HG02759 (cell line): Measurements from ENCODE around the gene CLDN7.

Source experiments
- ATAC-seq: cut with Tn5 transposase; IDR thresholded peaks from one replicate; pipeline ENCODE4 v1.9.1; 2021; ENCODE audit warnings: mild to moderate bottlenecking, moderate library complexity; ENCODE audit not compliant: unreplicated experiment

The CLDN7 gene

GRCh38 chr17:7289256-7290032 is 27.2 kb upstream of the CLDN7 start:
- no peak for ATAC-seq

DNA sequence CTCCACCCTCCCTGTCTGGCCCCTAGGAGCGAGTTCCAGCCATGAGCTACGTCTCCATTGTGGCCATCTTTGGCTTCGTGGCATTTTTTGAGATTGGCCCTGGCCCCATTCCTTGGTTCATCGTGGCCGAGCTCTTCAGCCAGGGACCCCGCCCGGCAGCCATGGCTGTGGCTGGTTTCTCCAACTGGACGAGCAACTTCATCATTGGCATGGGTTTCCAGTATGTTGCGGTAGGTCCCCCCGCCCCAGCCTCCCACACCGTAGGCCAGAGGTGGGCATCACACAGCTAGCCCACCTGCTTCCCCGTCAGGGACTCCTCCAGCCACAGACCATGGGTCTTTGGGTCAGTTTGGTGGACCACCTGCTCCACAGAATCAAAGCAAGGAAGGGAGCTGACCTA is 23.4 kb upstream of the CLDN7 start:
- ATAC-seq, result no peak

GRCh38 chr17:7284911-7285310 is 22.6 kb upstream of the CLDN7 start:
- ATAC-seq, result no peak

- ATAC-seq, result no peak
Measured at GRCh38 chr17:7283471-7284216, 21.4 kb upstream of the CLDN7 start.

DNA sequence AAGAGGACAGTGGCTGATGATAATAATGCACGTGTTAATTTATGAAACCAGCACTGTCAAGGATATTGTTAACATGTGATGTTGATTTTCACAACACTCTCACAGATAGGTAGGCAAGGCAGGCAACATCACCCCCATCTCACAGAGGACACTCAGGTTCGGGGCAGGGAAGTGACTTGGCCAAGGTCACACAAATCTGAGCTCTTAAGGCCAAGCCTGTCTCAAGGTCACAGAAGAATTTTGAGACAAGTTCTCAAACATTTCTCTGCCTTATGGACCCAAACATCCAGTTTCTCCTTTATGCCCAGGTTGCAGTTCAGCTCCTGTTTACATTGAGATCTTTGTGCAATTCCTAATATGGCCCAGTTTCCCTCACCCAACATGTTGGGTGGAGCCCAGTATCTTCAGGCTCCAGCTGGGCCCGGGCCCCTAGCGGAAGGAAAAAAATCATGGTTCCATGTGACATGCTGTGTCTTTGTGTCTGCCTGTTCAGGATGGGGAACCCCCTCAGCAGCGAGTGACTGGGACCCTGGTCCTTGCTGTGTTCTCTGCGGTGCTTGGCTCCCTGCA is 20.6 kb upstream of the CLDN7 start:
- ATAC-seq, result no peak

- no peak for ATAC-seq
Measured at GRCh38 chr17:7281953-7282751, 19.9 kb upstream of the CLDN7 start.

DNA sequence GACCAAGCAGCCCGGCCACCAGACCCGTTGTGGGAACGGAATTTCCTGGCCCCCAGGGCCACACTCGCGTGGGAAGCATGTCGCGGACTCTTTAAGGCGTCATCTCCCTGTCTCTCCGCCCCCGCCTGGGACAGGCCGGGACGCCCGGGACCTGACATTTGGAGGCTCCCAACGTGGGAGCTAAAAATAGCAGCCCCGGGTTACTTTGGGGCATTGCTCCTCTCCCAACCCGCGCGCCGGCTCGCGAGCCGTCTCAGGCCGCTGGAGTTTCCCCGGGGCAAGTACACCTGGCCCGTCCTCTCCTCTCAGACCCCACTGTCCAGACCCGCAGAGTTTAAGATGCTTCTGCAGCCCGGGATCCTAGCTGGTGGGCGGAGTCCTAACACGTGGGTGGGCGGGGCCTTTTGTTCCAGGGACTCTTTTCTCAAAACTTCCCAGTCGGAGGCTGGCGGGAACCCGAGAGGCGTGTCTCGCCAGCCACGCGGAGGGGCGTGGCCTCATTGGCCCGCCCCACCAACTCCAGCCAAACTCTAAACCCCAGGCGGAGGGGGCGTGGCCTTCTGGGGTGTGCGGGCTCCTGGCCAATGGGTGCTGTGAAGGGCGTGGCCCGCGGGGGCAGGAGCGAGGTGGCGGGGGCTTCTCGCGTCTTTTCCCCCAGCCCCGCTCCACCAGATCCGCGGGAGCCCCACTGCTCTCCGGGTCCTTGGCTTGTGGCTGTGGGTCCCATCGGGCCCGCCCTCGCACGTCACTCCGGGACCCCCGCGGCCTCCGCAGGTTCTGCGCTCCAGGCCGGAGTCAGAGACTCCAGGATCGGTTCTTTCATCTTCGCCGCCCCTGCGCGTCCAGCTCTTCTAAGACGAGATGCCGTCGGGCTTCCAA is 19.0 kb upstream of the CLDN7 start, which contains the start of gene SLC2A4:
Gene SLC2A4, plus strand, starts transcription at position 645 of the 879 bp plus-strand sequence. Its CDS starts 217 bp downstream, at position 862.
- ATAC-seq, result peak; percentile 72

DNA sequence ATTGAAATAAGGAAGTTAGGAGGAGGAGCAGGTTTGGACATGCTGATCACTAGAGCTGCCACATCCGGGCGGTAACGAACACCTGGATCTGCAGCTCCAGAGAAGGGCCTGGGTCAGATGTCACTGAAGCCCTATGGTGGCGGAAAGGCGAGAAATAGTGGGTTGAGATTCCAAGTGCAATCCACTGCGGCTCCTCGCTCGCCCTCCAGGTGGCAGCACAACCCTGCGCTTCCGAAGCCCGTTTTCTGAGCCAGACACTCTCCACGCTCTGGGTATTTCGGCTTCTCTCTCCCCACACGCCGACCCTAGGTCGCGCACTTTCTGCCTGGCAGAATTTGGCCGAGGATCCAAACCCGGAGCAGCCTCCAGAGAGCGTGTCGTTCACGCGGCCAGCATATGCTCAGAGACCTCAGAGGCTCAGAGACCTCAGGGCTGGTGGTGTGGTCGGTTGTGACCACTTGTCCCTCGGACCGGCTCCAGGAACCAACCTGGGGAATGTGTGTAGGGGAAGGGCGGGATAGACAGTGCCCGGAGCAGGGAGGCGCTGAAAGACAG is 18.3 kb upstream of the CLDN7 start:
- peak; percentile 64 for ATAC-seq

DNA sequence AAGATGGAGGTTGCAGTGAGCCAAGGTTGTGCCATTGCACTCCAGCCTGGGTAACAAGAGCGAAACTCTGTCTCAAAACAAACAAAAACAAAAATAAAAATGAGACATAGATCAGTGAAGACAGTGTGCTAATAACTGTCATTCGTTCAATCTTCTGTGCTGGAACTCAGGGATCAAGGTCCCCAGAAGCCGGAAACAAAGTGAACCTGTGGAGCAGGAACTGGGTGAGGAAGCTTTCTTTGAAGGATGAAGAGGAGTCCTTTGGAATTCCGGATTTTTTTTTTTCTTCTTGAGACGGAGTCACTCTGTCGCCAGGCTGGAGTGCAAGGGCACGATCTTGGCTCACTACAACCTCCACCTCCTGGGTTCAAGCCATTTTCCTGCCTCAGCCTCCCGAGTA is 17.2 kb upstream of the CLDN7 start:
- ATAC-seq, result no peak

DNA sequence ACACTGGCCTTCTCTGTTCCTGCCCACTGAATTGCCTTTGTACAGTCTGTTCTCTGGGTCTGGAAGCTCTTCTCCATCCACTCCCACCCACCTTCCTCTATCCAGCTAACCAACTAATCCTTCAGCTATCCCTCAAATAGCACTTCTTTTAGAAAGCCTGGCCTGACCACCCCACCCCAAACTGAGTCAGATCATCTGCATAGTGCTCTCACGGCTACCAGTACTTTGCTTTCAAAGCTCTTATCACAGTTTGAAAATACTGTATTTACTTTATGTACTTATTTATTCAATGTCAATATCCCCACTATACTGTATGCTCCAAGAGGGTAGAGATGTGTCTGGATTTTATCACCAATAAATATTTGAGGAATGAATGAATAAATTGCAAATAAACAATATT is 4.5 kb upstream of the CLDN7 start:
- ATAC-seq, result no peak

DNA sequence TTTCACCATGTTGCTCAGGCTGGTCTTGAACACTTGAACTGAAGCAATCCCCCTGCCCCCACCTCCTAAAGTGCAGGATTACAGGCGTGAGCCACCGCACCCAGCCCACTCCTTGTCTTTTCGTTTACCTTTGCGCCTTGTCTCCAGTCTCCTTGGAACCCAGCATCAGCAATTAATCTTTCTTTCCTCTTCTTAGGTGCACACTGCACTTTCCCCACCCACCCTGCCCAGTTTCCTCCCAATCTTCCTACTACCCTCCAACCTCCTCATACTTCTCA is 1.5 kb upstream of the CLDN7 start:
- ATAC-seq, result no peak

GRCh38 chr17:7262935-7263800 is 890 bp upstream of the CLDN7 start:
- ATAC-seq, result no peak

- ATAC-seq, result no peak
Measured at GRCh38 chr17:7261379-7262191, 693 bp downstream of the CLDN7 start.

DNA sequence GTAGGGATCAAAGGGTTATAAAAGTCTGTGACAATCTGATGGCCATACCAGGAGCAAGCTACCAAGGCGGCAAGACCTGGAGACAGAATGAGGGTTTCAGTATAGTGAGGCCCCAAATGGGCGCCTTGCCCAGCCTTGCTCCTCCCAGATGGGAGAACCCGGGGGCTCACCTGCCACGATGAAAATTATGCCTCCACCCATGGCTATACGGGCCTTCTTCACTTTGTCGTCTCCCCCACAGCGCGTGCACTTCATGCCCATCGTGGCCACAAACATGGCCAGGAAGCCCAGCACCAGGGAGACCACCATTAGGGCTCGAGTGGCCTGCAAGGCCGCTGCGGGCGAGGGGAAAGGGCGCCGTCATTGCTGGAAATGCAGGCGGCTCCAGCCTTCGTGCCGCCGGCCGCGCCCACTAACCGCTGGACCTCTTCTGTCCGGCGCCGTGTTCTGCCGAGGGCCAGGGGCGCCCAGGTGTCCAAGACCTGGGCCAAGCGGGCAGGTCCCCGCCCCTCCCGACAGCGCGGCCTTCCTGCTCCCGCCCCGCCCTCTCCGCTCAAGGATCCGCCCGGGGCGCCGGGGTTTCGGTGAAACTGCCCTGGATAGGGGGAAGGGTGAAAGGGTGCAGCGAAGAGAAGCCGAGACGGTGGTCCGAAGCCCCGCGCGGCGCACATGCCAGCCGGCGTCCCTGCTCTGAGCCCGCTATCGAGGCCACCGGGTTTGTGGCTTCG is 1.5 kb downstream of the CLDN7 start:
- ATAC-seq, result no peak

- no peak for ATAC-seq
Measured at GRCh38 chr17:7260151-7260550, 2.1 kb downstream of the CLDN7 start.

DNA sequence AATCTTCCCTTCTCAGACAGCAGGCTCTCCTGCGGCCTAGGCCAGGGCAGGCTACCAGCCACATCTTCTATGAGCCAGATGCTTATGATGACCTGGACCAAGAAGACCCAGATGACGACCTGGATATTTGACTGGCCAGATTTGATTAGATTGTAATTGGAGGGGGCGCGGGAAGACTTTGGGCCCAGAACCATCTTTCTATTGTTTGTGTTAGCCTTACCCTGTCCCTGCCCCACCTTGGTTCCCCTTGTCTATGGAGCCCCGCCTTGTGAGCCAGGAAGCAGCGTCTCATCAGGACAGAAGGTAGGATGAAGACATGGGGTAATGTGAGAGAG is 2.8 kb downstream of the CLDN7 start:
- ATAC-seq, result no peak

GRCh38 chr17:7258731-7259554 is 3.3 kb downstream of the CLDN7 start:
- no peak for ATAC-seq
